SK-N-SH (cell line): Measurements from ENCODE around the gene PIH1D1.

Source experiments
- JUND ChIP-seq: IDR thresholded peaks from 2 replicates; pipeline ENCODE4 v1.4.0; 2012
- POLR2AphosphoS5 ChIP-seq: IDR thresholded peaks from 2 replicates; pipeline ENCODE4 v1.6.1; 2012; ENCODE audit warnings: low read depth, low read length
- TAF1 ChIP-seq: IDR thresholded peaks from 2 replicates; pipeline ENCODE4 v1.6.1; 2012; ENCODE audit warnings: low read depth, mild to moderate bottlenecking, low read length, moderate library complexity, borderline replicate concordance
- ZBTB33 ChIP-seq: IDR thresholded peaks from 2 replicates; pipeline ENCODE4 v1.4.0; 2012; ENCODE audit warnings: low read depth, borderline replicate concordance
- TF ChIP-seq, protein P1 (sequence below): fragments of 200-600 bp; sonication (generic); IDR thresholded peaks from 2 replicates; pipeline ENCODE4 v1.6.1; 2017; ENCODE audit warnings: antibody characterized with exemption, mild to moderate bottlenecking, moderate library complexity

GRCh38 chr19:49428547-49429451, 22.8 kb downstream of the PIH1D1 start:
- TF ChIP-seq POLR2AphosphoS5 (no peak), ZBTB33 (no peak), JUND (no peak), TAF1 (no peak)
- TF ChIP-seq, protein P1, sequence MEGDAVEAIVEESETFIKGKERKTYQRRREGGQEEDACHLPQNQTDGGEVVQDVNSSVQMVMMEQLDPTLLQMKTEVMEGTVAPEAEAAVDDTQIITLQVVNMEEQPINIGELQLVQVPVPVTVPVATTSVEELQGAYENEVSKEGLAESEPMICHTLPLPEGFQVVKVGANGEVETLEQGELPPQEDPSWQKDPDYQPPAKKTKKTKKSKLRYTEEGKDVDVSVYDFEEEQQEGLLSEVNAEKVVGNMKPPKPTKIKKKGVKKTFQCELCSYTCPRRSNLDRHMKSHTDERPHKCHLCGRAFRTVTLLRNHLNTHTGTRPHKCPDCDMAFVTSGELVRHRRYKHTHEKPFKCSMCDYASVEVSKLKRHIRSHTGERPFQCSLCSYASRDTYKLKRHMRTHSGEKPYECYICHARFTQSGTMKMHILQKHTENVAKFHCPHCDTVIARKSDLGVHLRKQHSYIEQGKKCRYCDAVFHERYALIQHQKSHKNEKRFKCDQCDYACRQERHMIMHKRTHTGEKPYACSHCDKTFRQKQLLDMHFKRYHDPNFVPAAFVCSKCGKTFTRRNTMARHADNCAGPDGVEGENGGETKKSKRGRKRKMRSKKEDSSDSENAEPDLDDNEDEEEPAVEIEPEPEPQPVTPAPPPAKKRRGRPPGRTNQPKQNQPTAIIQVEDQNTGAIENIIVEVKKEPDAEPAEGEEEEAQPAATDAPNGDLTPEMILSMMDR: no peak
